RWPE2 (cell line): ENCODE data around the gene MAP4K3.

Experiments
- ATAC-seq: fragments of 200-7000 bp; cut with Tn5 transposase; 3 replicates; pipeline ENCODE4 v1.9.1; 2021; ENCODE audit warnings: low read depth
- DNase-seq: peaks from one replicate; pipeline ENCODE4 v3.0.0-alpha.2; 2020; ENCODE audit warnings: low spot score
- H3K27ac ChIP-seq: fragments of 450-650 bp; 2 replicates; pipeline ENCODE4 v1.5.1; 2017; ENCODE audit warnings: mild to moderate bottlenecking; ENCODE audit not compliant: poor library complexity, severe bottlenecking
- H3K27me3 ChIP-seq: fragments of 250-450 bp; sonication (Bioruptor Pico); 2 replicates; pipeline ENCODE4 v1.5.1; 2021; ENCODE audit warnings: mild to moderate bottlenecking, moderate library complexity; ENCODE audit not compliant: insufficient read depth, poor library complexity, severe bottlenecking
- H3K36me3 ChIP-seq: fragments of 250-450 bp; sonication (Bioruptor Pico); 2 replicates; pipeline ENCODE4 v1.5.1; 2020; ENCODE audit warnings: low read depth, mild to moderate bottlenecking, moderate library complexity
- H3K4me1 ChIP-seq: fragments of 250-450 bp; sonication (Bioruptor Pico); 2 replicates; pipeline ENCODE4 v1.5.1; 2021; ENCODE audit warnings: mild to moderate bottlenecking, moderate library complexity; ENCODE audit not compliant: insufficient read depth, poor library complexity, severe bottlenecking
- H3K4me3 ChIP-seq: fragments of 250-450 bp; sonication (Bioruptor Pico); 2 replicates; pipeline ENCODE4 v1.5.1; 2021; ENCODE audit warnings: mild to moderate bottlenecking, moderate library complexity; ENCODE audit not compliant: severe bottlenecking
- H3K9me3 ChIP-seq: fragments of 250-450 bp; sonication (Bioruptor Pico); 2 replicates; pipeline ENCODE4 v1.5.1; 2021; ENCODE audit warnings: mild to moderate bottlenecking, moderate library complexity; ENCODE audit not compliant: severe bottlenecking
- TF ChIP-seq, protein P1 (sequence below): fragments of 450-650 bp; IDR thresholded peaks from one replicate; pipeline ENCODE4 v1.5.1; 2017; ENCODE audit warnings: mild to moderate bottlenecking, moderate library complexity; ENCODE audit not compliant: poor library complexity, severe bottlenecking

MAP4K3 gene

DNA sequence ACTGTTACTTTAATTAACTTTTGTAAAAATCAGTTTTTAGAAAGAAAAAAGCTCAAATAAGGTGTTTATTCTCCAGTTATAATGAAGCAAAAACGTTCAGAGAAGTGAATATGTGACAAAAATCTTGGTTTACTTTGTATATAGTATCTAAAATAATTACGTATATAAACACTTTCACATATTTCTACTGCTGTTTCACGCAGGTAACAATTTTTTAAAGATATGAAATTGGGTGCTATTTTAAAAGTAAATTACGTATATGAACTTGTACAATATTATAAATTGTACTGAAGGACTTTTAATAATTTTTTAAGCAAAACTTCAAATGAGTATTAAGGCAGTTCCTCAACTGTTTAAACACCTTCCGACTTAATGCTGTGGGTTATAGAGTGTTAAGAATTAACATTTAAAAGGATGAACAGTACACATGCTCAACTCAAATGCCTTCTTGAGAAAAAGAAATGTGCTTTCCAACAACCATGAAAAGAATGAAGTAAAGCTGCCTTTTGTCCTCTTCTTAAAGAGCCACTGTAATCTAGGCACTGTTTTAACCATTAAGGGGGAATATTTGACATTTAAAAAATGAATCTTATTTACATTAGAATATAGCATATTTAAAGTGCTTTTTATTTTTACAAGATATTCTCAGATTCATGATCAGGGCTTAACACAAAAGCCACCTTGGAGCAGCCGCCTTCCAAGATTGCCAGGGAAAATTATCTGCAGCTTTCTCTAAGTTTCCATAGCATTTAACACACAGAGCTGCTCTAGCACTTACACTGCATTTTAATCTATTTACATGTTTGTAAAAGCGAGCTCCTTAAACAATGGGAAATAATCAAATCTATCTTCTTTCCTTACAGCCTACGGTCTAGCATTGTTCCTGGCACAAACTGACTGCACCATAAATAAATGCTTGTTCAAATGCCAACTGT, 136.8 kb downstream of the MAP4K3 start:
- TF ChIP-seq, protein P1, sequence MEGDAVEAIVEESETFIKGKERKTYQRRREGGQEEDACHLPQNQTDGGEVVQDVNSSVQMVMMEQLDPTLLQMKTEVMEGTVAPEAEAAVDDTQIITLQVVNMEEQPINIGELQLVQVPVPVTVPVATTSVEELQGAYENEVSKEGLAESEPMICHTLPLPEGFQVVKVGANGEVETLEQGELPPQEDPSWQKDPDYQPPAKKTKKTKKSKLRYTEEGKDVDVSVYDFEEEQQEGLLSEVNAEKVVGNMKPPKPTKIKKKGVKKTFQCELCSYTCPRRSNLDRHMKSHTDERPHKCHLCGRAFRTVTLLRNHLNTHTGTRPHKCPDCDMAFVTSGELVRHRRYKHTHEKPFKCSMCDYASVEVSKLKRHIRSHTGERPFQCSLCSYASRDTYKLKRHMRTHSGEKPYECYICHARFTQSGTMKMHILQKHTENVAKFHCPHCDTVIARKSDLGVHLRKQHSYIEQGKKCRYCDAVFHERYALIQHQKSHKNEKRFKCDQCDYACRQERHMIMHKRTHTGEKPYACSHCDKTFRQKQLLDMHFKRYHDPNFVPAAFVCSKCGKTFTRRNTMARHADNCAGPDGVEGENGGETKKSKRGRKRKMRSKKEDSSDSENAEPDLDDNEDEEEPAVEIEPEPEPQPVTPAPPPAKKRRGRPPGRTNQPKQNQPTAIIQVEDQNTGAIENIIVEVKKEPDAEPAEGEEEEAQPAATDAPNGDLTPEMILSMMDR, result no peak
- H3K36me3 ChIP-seq, result peaks cover 17% of the 10 kb centered on the region
- H3K4me1 ChIP-seq, result no peaks in the 10 kb centered on the region
- ATAC-seq (no peak), DNase-seq (no peak)
- H3K4me3 ChIP-seq, result no peak overlapping the region
- no peaks in the 10 kb centered on the region for H3K27me3 ChIP-seq
- no peaks in the 10 kb centered on the region for H3K9me3 ChIP-seq
- H3K27ac ChIP-seq, result no peak overlapping the region

DNA sequence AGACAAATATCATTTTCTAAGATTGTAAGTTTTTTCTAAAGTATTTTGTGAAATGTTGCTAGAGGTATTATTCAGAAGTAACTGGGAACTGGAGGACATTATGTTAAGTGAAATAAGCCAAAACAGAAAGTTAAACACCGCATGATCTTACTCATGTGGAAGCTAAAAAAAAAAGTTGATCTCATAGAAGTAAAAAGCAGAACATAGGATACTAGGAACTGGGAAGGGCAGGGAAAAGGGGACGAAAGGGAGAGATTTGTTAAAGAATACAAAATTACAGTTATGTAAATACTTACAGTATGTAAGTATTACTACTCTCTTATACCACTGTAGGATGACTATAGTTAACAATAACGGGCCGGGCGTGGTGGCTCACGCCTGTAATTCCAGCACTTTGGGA, 146.7 kb downstream of the MAP4K3 start:
- Histone ChIP-seq H3K27me3 (no peaks in the 10 kb centered on the region), H3K36me3 (peaks cover 71% of the 10 kb centered on the region), H3K27ac (no peak overlapping the region), H3K9me3 (no peaks in the 10 kb centered on the region), H3K4me1 (peaks cover 4% of the 10 kb centered on the region), H3K4me3 (no peak overlapping the region)
- ATAC-seq (no peak), DNase-seq (no peak)
- TF ChIP-seq, protein P1, result no peak

DNA sequence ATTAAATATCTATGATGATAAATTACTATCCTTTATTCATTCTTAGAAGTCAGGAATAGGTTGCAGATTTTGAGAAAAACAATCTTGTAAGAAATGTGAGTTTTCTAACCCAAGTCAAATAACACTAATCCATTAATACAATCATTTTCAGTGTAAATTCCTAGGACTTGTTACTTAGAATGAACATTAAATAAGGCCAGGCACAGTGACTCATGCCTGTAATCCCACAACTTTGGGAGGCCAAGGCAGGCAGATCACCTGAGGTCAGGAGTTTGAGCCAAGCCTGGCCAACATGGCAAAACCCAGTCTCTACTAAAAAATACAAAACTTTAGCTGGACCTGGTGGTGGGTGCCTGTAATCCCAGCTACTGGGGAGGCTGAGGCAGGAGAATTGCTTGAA, 147.5 kb downstream of the MAP4K3 start:
- Histone ChIP-seq H3K4me1 (peaks cover 4% of the 10 kb centered on the region), H3K9me3 (no peaks in the 10 kb centered on the region), H3K36me3 (peaks cover 71% of the 10 kb centered on the region), H3K27ac (no peak overlapping the region), H3K27me3 (no peaks in the 10 kb centered on the region), H3K4me3 (no peak overlapping the region)
- TF ChIP-seq, protein P1, result no peak
- ATAC-seq (no peak), DNase-seq (no peak)

DNA sequence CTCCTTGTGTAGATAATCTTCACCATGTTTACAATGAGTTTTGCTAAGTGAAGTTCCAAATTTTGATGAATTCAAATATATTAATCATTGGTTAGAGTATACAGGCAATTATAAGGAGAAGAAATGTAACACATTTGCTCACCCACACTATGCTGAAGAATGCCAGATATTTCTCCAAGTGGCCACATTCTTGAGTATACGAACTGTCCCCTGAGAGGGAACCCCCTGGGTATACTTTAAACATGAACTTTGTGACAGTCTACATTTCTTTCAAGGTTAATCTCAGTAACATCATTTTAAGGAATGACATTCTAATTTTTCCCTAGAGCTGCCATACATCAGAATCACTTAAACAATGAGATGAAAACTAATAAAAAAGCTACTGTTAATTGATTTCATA, 153.5 kb downstream of the MAP4K3 start:
- Histone ChIP-seq H3K27me3 (no peaks in the 10 kb centered on the region), H3K4me1 (no peaks in the 10 kb centered on the region), H3K27ac (no peak overlapping the region), H3K4me3 (no peak overlapping the region), H3K36me3 (peaks cover 50% of the 10 kb centered on the region), H3K9me3 (no peaks in the 10 kb centered on the region)
- TF ChIP-seq, protein P1, result no peak
- ATAC-seq, result no peak
- no peak for DNase-seq

DNA sequence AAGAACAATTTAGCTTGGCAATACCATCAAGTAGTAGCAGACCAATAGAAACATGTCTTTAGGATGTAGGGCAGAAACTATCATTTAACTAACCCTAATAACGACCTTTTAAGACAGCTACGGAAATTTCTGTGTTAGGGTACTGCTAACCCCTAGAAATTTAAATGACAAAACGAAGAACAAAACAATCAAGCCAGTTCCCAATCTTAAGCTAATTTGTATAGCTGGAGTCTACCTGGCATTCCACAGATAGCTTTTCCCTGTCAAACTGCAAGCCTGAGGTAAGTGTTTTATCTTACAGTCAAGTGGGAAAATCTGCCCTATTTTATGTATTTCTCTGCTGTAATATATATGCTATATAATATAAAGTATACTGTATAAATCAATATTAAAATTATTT, 155.7 kb downstream of the MAP4K3 start:
- Histone ChIP-seq H3K27me3 (no peaks in the 10 kb centered on the region), H3K9me3 (no peaks in the 10 kb centered on the region), H3K4me3 (no peak overlapping the region), H3K4me1 (no peaks in the 10 kb centered on the region), H3K27ac (no peak overlapping the region), H3K36me3 (peaks cover 48% of the 10 kb centered on the region)
- DNase-seq, result no peak
- TF ChIP-seq, protein P1, result no peak
- ATAC-seq, result no peak
